Esophagus mucosa (tissue), 1 donor: Measurements from ENCODE around the gene SLC26A1. TPM values are rescaled to one million over a fixed set of nuclear protein-coding genes. Genes with fewer than 3 reads are reported as not detected.
A peak's percentile ranks its signal among the peaks of the same experiment; 100 is the strongest.
"Not testable (repeated sequence)": the region's sequence is repeated elsewhere in the genome, so short reads cannot be mapped to it uniquely, and the experiment has no call there.

Experiments used
- ATAC-seq: fragments of 200-7000 bp; cut with Tn5 transposase; one replicate; pipeline ENCODE4 v1.9.1; 2020
- total RNA-seq: library from RNA; stranded (reverse); gene quantifications from one replicate; pipeline ENCODE4 v1.2.4, GENCODE V29; 2023
- donor health status: DM: yes; HTN: yes; CAD: no.

Gene SLC26A1
- total RNA-seq, 1 donor from 2014 or later, result not detected

GRCh38 chr4:1012034-1012739 is 19.0 kb upstream of the SLC26A1 start:
- no peak for ATAC-seq

- no peak for ATAC-seq
These were observed 18.4 kb upstream of the SLC26A1 start for GRCh38 chr4:1011666-1012033.

DNA sequence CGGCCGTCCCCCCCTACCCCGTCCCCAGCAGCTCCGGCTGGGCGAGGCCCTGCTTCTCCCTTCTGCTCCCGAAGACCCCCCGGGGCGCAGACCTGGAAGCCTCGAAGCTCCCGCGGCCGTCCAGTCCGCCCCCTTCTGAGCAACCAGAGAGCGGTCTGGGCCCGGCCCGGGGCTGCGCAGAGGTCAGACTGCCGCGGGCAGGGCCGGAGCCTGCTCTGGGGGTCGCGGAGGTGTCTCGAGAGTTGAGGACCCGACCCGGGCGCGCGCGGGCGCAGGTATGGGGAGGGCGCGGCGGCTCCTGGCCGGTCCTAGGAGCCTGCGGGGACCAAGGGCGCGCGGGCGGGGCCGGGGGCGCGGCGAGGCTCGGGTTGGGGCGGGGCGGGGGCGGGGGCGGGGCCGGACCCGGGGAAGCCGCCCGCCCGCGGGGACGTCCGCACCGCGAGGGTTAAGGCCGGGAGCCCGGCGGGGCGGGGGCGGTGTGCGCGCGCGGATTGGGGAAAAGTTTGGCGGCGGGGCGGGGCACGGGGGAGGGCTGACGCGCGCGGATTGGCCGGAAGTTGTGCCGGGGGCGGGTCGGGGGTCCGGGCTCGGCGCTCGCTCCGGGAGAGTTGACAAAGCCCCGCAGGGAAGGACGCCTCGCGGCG is 17.9 kb upstream of the SLC26A1 start, which contains the start of gene FGFRL1:
Gene FGFRL1 (plus strand): TSS at position 605 of the 644 bp plus-strand sequence. CDS start 860 bp downstream, outside the sequence.
- ATAC-seq, result peak; percentile 66

GRCh38 chr4:1010395-1011021 is 17.3 kb upstream of the SLC26A1 start:
- peak; percentile 67 for ATAC-seq

- ATAC-seq, result peak; percentile 69
These were observed 16.6 kb upstream of the SLC26A1 start for GRCh38 chr4:1009542-1010394.

DNA sequence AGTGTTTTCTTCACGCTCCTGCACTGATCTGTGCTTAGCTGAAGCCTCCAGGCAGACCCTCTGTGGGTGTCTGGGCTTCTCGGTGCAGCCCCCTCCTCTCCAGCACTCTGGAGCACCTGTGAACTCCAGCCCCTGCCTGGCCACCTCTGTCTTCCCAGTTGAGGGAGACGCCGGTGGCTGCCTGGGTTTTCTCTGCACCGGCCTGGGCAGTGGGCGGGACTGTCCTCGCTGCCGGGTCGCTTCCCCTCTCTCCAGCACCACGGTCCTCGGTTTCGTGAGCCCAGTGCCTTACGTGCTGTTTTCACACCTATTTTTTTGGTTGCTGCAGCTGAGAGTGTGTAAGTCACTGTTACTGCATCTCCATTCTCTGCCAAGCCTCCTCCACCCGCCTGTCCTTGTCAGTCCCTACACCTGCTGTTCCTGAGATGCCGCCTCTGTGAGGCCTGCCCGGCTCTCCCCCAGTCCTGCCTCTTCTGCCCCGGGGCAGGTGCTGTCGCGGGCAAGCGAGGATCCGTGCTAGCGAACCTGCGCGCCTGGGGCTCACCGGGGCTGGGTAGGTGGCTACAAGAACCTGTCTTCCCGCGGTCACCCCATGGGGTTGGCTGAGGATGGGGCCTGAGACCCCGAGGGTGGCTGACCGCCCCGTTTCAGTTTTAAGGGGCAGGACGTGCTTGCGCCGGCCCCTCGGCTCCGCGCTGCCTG is 15.8 kb upstream of the SLC26A1 start:
- no peak for ATAC-seq

DNA sequence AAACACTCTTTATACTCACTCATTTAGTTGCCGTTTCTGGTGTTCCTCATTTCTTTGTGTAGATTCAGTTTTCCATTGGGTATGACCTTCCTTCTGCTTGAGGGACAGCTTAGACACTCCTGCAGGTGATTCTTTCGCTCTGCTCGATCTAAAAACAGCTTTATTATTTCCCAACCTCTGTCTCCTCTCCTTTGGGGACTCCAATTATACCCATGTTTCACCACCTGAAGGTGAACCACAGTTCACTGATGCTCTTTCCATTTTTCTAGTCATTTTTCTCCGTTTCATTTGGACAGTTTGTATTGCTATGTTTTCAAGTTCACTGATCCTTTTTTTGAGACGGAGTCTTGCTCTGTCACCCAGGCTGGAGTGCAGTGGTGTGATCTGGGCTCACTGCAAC is 13.7 kb upstream of the SLC26A1 start:
- no peak for ATAC-seq

GRCh38 chr4:1004557-1005485 is 11.6 kb upstream of the SLC26A1 start:
- ATAC-seq, result no peak

DNA sequence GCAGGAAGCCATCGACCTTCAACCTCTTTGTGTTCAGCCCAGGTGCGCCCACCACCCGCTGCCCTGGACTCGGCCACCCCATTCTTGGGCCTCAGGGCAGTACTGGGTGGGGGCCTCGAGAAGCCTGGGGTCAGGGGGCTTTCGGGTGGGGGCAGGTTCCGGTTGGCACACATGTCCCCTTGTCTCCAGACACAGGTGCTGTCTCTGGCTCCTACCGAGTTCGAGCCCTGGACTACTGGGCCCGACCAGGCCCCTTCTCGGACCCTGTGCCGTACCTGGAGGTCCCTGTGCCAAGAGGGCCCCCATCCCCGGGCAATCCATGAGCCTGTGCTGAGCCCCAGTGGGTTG is 10.8 kb upstream of the SLC26A1 start:
- ATAC-seq, result no peak

- no peak for ATAC-seq
These were observed 10.3 kb upstream of the SLC26A1 start for GRCh38 chr4:1003271-1004070.

DNA sequence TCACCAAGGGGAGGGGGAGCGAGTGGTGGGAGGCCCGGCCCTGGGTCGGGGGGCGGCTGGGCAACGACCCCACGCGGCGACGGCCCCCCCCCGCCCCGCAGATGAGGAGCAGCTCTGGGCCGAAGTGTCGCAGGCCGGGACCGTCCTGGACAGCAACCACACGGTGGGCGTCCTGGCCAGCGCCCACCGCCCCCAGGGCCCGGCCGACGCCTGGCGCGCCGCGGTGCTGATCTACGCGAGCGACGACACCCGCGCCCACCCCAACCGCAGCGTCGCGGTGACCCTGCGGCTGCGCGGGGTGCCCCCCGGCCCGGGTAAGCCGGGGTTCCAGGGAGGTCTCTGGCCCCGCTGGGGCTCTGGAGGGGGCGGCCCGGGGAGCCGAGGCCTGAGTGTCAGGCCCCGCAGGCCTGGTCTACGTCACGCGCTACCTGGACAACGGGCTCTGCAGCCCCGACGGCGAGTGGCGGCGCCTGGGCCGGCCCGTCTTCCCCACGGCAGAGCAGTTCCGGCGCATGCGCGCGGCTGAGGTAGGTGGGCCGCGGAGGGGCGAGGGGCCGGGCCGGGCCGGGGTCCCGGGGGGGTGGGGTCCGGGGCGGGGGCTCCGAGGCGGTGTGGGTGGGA is 9.5 kb upstream of the SLC26A1 start:
- no peak for ATAC-seq

DNA sequence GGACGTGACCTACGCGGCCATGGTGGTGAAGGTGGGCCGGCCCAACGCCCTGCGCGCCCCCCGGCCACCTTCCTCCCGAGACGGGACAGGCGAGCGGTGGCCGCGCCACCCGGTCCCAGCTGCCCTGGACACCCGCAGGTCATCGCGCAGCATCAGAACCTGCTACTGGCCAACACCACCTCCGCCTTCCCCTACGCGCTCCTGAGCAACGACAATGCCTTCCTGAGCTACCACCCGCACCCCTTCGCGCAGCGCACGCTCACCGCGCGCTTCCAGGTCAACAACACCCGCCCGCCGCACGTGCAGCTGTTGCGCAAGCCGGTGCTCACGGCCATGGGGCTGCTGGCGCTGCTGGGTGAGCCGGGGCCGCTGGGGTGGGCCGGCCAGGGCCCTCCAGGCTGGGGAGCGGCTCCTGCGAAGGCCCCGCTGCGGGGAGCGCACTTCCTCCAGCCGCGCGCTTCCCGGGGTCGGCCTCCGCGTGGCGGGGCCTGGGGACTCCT is 9.0 kb upstream of the SLC26A1 start:
- ATAC-seq, result peak; percentile 9

DNA sequence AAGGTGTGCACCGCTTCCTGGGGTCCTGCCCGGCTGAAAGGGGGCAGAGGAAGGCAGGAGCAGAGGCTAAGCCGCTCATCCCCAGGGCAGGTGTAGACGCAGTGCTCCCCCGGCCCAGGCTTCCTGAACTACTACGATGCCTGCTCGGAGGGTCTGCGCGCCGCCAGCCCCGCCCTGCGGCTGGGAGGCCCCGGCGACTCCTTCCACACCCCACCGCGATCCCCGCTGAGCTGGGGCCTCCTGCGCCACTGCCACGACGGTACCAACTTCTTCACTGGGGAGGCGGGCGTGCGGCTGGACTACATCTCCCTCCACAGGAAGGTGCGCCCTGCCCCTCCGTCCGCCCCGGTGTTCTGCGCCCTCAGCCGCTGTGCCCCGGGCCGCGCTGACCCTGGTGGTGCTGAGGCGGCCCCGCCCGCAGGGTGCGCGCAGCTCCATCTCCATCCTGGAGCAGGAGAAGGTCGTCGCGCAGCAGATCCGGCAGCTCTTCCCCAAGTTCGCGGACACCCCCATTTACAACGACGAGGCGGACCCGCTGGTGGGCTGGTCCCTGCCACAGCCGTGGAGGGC is 8.4 kb upstream of the SLC26A1 start:
- ATAC-seq, result no peak

DNA sequence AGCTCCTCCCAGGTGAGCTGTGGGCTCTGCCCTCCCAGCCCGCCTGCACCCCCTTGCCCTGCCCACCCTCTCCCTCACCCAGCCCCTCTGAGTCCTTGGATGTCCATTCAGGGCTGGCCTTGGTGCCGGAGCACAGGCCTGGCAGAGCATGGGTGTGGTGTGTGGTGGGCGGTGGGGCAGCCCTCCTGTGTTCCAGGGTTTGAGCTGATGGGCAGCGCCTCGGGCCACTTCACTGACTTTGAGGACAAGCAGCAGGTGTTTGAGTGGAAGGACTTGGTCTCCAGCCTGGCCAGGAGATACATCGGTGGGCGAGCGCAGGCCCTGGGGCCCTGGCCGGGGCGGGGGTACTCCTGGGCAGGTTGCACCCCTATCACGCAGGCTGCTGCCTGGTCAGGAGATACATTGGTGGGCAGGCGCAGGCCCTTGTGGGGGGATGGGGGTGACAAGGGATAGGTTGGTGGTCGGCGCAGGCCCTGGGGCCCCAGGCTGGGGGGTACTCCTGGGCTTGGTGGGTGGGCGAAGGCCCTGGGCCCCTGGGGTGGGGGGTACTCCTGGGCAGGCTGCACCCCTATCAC is 7.6 kb upstream of the SLC26A1 start:
- ATAC-seq, result no peak

- no peak for ATAC-seq
These were observed 6.8 kb upstream of the SLC26A1 start for GRCh38 chr4:999882-1000425.

DNA sequence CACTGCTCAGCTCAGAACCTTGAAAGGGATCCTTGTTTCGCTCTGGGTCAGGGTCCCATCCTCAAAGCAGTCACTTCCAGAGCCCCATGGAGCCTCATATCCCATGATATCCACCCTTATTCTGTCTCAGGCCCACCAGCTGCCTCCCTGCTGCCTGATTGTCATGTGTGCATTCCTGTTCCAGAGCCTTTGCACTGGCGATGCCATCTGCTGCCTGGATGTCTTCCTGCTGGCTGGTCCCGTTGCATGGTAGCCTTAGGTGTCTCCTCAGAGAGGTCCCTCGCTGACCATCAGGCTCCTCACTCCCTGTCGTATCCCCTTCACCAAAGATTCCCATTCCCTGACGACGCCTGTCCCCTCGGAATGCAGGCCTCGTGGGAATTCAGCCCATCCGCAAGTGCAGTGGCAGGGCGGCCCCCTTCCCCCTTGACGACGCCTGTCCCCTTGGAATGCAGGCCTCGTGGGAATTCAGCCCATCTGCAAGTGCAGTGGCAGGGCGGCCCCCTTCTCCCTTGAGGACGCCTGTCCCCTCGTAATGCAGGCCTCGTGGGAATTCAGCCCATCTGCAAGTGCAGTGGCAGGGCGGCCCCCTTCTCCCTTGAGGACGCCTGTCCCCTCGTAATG is 6.1 kb upstream of the SLC26A1 start:
- not testable (repeated sequence) for ATAC-seq

DNA sequence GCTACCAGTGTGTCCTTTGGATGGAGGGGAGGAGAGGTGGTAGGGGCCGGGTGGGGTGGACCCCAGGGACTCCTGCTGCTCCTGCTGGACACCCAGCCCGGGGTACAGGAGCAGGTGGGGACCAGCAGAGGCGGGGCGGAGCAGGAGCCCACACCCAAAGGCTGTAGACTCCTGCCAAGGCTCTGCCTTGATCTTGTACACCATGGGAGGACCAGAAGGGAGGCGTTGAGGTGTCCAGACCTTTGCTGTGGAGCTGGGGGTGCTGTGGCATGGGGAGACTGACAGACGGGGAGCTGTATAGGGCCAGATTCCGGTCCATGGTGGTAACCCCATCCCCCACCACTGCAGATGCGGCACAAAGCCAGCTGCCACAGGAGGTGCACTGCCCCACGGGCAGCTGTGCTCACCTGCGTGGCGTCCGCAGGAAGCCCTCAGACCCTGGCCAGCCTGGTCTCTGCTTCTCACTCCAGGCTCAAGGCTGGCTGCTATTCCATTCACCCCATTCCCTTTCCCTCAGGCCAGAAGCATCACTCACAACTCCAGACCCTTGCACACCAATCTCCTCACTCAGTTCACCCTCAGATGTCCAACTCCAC is 5.0 kb upstream of the SLC26A1 start:
- no peak for ATAC-seq
